K562 (cell line): ENCODE data around the gene SLC35B1. TPM values are rescaled to one million over a fixed set of nuclear protein-coding genes. Genes with fewer than 3 reads are reported as not detected.

ENCODE experiments used
- SNRNP70 ChIP-seq: fragments of 200-400 bp; formaldehyde crosslinking; optimal IDR thresholded peaks from 2 replicates; pipeline ENCODE3; 2017; ENCODE audit warnings: low read depth, low read length
- ZMIZ1 ChIP-seq, 2 experiments: fragments of 150-350 bp in 1 of 2; IDR thresholded peaks; 2 replicates each; pipeline ENCODE4 v1.6.1; 2012 to 2016; ENCODE audit warnings: low read depth in 2 of 2, low read length in 2 of 2, mild to moderate bottlenecking in 1 of 2, moderate library complexity in 1 of 2
- polyA plus RNA-seq, 8 experiments: library from polyadenylated mRNA; depleted of rRNA in 4 of 8; stranded (reverse) in 5 of 8; unstranded in 3 of 8; fragments of >200 nt; fragmentation: Nextera tagmentation in 2 of 8; fragmentation: Illumina TruSeq in 1 of 8; extraction: Ambion mirVana in 2 of 8; extraction: Trizol in 1 of 8; gene quantifications; 2 replicates each; pipeline versions ENCODE4 v1.2.1 to v1.2.3, GENCODE V29; 2011 to 2014; ENCODE audit warnings: inconsistent platforms in 1 of 8, missing spikeins in 1 of 8
- total RNA-seq, 7 experiments: library from RNA; depleted of rRNA in 6 of 7; stranded (reverse); fragments of >200 nt in 6 of 7; fragmentation: Illumina TruSeq in 2 of 7; extraction: Trizol in 2 of 7; gene quantifications; 2 replicates each; pipeline versions ENCODE4 v1.2.1 to v1.2.3, GENCODE V29; 2011 to 2021; ENCODE audit warnings: low replicate concordance in 1 of 7

Gene SLC35B1
- total and polyA plus RNA-seq, 9 of the 15 experiments (the other 6 are each of a cell fraction or from before 2014, with no cell fraction given), result 51.4 to 87.9 (median 66.3) TPM

GRCh38 chr17:49677933-49678847 is 29.6 kb downstream of the SLC35B1 start, which contains the start of gene SPOP (continued):
- TF ChIP-seq ZMIZ1 (IDR thresholded peaks at IDR 0.05; ENCODE audit: low read depth in 2 of 2, low read length in 2 of 2) (no peak), SNRNP70 (no peak)
